GM18951 (cell line): Measurements from ENCODE around the gene CAPS.

Experiments
- POLR2A ChIP-seq: IDR thresholded peaks from 4 replicates; pipeline ENCODE4 v1.6.1; 2011; ENCODE audit warnings: mild to moderate bottlenecking; ENCODE audit not compliant: insufficient read length, insufficient read depth; ENCODE audit errors: extremely low read depth
- in situ Hi-C: fragments of 300-500 bp; cut with MboI; formaldehyde crosslinking; loops from one replicate; pipeline ENCODE4 v1.12.0; 2022; ENCODE audit warnings: low sequenced_read_pairs, mixed read lengths, inconsistent platforms; ENCODE audit not compliant: unreplicated experiment

Gene CAPS

DNA sequence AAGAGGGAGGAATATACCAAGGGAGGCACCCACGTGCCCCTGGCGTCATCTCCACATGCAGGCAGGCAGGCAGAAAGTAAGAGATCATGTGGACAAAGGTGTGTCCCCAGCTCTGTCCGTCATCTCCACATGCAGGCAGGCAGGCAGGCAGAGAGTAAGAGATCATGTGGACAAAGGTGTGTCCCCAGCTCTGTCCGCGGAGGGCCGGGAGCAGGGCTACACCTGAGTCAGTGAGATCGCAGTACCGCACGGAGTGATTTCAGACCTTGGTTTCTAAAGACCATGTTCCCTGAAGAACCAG, 22.2 kb downstream of the CAPS start:
- in situ Hi-C loops: no loop called here

GRCh38 chr19:5937550-5937949, 23.5 kb downstream of the CAPS start:
- TF ChIP-seq POLR2A: no peak
- in situ Hi-C loops: no loop called here

More for the DNA sequence above, 22.2 kb downstream of the CAPS start:
- no peak for TF ChIP-seq POLR2A

DNA sequence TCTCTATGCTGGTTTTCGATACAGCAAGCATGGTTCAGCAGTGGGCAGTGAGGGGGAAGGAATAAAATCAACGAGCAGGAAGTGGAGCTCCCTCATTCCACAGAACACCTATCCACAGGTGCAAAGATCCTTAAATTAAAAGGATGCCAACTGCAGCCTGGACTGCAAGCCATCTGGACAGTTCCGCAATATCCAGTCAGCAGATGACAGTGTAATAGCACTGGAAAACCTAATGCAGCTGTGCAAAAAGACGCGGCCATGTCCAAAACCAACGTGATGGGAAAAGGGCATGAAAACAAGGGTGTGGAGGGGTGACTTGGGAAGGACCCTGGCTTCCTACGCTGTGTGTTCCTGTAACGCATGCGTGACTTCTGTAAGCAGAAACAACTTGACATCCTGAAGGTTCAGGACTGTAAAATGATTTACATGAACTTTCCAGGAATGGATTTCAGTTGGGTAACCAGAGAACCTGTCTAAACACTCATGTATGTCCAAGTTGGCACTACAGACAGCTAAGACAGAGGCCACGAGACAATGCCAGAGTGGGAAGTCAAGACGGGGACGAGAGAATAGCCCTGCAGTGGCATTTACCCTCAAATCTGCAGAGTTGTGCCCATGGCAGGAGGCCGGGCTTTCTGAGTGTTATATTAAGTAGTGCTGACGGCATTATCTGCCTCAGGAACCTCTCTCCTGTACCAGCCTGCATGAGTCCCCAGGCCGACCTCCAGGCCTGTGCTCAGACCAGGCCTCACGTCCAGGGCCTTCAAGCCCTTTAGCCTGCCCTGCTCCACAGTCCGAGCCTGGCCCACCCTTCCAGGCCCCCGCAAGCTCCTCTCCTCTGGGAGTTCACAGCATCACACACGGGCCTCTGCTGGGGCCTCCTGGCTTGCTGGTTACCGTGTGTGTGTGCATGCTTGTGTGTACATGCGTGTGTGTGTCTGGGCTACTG, 26.5 kb downstream of the CAPS start:
- no peak for TF ChIP-seq POLR2A
- in situ Hi-C loops: no loop called here

DNA sequence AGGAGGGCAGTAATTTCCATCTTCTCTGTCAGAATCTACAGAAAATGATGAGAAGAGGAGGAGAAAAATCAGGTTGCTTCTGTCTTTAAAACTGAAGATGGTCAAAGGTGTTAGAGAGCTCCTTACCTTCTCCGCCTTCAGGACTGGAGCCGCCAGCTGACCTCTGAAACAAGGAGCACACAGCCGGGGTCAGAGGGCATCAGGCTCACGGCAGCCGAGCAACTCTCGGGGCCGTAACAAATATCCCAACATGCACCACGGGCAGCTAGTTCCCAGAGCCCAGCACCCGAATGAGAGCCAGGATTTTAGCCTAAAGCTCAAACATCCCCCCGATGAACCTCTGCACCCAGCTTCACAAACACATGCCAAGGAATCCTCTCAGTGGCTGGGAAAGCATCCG, 27.6 kb downstream of the CAPS start:
- TF ChIP-seq POLR2A: no peak
- in situ Hi-C loops: no loop called here

GRCh38 chr19:5943045-5943444, 29.0 kb downstream of the CAPS start:
- no peak for TF ChIP-seq POLR2A
- in situ Hi-C loops: no loop called here

DNA sequence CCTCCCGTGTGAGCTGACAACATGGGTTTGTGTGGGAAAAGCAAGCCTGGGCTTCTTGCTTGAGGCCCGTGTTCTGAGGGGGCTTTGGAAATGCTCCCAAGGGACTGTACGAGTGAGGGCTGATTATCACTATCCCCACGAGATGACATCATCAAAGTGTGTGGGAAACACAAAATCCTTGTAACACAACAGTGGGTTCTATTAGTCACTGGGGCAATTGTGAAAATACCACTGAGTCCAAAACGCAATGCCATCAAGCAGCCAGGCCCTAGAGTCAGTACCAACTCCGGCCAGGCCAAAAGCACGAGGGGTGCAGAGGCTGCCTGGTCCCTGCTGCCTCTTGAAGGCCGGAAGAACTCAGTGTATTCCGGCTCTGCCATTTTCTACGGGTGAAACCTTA, 29.6 kb downstream of the CAPS start:
- in situ Hi-C loops: no loop called here
- TF ChIP-seq POLR2A: no peak

- in situ Hi-C loops: no loop called here
- TF ChIP-seq POLR2A: no peak
Measured at GRCh38 chr19:5947435-5947834, 33.4 kb downstream of the CAPS start.

DNA sequence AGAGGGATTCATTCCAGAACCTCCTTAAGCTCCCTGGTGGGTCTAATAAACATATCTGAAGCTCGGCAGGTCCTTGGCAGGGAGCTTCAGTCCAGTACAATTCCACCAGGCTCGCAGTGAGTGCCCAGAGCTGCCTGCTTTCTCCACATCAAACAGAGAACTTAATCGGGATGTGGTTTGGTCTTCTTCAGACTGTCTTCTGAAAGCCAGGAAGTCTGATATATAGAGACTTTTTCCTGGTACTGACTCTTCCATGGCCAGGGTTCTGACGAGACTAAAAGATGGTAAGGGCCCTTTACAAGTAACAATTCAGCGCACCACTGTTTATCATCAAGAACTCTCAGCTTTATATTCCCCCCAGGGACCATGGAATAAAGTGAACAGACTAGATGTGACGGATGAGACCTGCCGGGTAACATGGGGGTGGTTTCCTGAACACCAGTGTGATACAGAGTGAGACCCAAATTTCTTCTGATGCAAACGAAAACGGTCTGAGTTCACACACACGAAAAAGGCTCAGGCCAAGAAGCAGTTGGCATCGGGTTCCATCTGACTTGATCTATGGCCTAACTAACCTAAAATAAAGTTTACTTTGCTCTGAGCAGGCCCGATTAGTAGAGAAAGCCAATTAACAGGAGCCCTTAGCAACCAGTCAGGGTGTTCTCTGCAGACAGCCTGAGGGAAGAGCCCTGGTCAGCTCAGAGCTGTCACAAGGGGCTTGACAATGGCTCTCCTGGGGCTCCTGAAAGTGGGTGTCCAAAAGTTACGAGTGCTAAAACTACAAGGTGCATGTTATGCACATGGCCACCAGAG, 34.9 kb downstream of the CAPS start:
- in situ Hi-C loops: no loop called here
- TF ChIP-seq POLR2A: no peak

GRCh38 chr19:5949792-5950305, 35.8 kb downstream of the CAPS start:
- no peak for TF ChIP-seq POLR2A
- in situ Hi-C loops: no loop called here

DNA sequence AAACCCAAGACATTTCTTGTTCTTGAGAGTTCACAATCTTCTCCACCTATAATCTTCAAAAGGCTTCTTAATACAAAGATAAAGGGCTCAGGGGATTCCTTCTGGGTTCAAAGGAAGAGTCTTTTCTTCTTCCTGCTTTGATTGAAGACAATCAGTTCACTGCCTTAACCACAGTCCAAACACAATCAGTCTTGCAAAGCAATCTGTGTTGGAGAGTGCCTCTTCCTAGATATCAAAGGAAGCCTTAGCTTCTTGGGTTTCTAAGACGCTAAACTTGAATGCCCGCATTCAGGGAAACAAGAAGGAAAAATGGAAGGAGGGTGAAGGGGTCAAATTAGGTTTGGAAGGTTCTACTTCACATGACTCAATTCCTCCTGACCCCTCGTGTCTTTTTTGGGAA, 36.7 kb downstream of the CAPS start:
- TF ChIP-seq POLR2A: no peak
- in situ Hi-C loops: no loop called here

GRCh38 chr19:5951338-5951861, 37.3 kb downstream of the CAPS start:
- TF ChIP-seq POLR2A: no peak
- in situ Hi-C loops: no loop called here

GRCh38 chr19:5952193-5953029, 38.4 kb downstream of the CAPS start:
- TF ChIP-seq POLR2A: no peak
- in situ Hi-C loops: no loop called here

GRCh38 chr19:5953030-5953589, 39.1 kb downstream of the CAPS start:
- in situ Hi-C loops: no loop called here
- TF ChIP-seq POLR2A: no peak
